Ovary (tissue), 9 donors: ENCODE results near the gene MRPS2. TPM values are rescaled to one million over a fixed set of nuclear protein-coding genes. Genes with fewer than 3 reads are reported as not detected.
A peak's percentile ranks its signal among the peaks of the same experiment; 100 is the strongest.

ENCODE experiments used
- DNase-seq, 5 donors: peaks; one replicate each; pipeline ENCODE4 v3.0.0-alpha.2; 2019 to 2020
- H3K27ac ChIP-seq, 2 donors: fragments of 200-600 bp; one replicate each; pipeline versions ENCODE4 v1.5.1 to v1.8.0; 2019 to 2022
- H3K27me3 ChIP-seq: fragments of 200-600 bp; one replicate; pipeline ENCODE4 v1.8.0; 2022
- H3K36me3 ChIP-seq: fragments of 200-600 bp; sonication (generic); one replicate; pipeline ENCODE4 v1.5.1; 2019
- H3K4me1 ChIP-seq: one replicate; pipeline ENCODE4 v1.8.1; 2013; ENCODE audit warnings: mild to moderate bottlenecking, moderate library complexity; ENCODE audit not compliant: insufficient read depth
- H3K4me3 ChIP-seq: fragments of 200-600 bp; sonication (generic); one replicate; pipeline ENCODE4 v1.5.1; 2017
- H3K9me3 ChIP-seq, 2 donors: fragments of 200-600 bp in 1 of 2; sonication (generic) in 1 of 2; one replicate each; pipeline versions ENCODE4 v1.5.1 to v1.8.1; 2013 to 2019; ENCODE audit warnings: mild to moderate bottlenecking in 1 of 2, moderate library complexity in 1 of 2
- EP300 ChIP-seq: sonication (generic); formaldehyde crosslinking; IDR thresholded peaks from one replicate; pipeline ENCODE4 v1.6.1; 2017; ENCODE audit warnings: antibody characterized with exemption
- POLR2A ChIP-seq: fragments of 450-650 bp; IDR thresholded peaks from one replicate; pipeline ENCODE4 v1.6.1; 2017; ENCODE audit warnings: antibody characterized with exemption, mild to moderate bottlenecking, moderate library complexity
- WGBS, 3 donors: extraction: QIAGEN DNeasy Blood & Tissue Kit in 1 of 3; methylation state at CpG; one replicate each; pipeline versions ENCODE4 v1.1.5 to v1.1.7; 2013 to 2017; 5-methylcytosine and 5-hydroxymethylcytosine counted together
- intact Hi-C, 4 donors: fragments of 100-400 bp; cut with DNase I; formaldehyde crosslinking; loops; one replicate each; pipeline versions ENCODE4 v1.11.0 to v1.15.1; 2022 to 2023
- polyA plus RNA-seq, 2 donors: library from polyadenylated mRNA; stranded (reverse); fragments of 200-250 nt in 1 of 2; fragments of 350-450 nt in 1 of 2; fragmentation: Illumina TruSeq in 1 of 2; extraction: RNeasy Lipid Tissue Mini Kit (QIAGEN cat#74804) in 1 of 2; gene quantifications; one replicate each; pipeline ENCODE4 v1.2.3, GENCODE V29; 2013 to 2014
- total RNA-seq, 7 donors: library from RNA; depleted of rRNA in 2 of 7; stranded (reverse); fragments of >200 nt in 2 of 7; fragmentation: NEBNext Ultra II Directional in 3 of 7; extraction: Animal tissue kit (Norgen Biotek cat#: 25700) in 3 of 7; gene quantifications; one replicate each; pipeline versions ENCODE4 v1.1.0 to v1.2.4, GENCODE V29; 2016 to 2023
- TF ChIP-seq, protein P1 (sequence below), 3 donors: fragments of 450-650 bp in 2 of 3; fragments of 200-600 bp in 1 of 3; IDR thresholded peaks; one replicate each; pipeline versions ENCODE4 v1.5.1 to v1.8.0; 2016 to 2022; ENCODE audit warnings: antibody characterized with exemption in 3 of 3, mild to moderate bottlenecking in 1 of 3
- donor health status: DM: no; HTN: no; CAD: no; lungs with moderate emphysema.
- donor health status: DM: no; HTN: no; CAD: no.
- donor health status: Bipolar disorder and iron deficiency.
- donor health status: DM: yes; HTN: yes; CAD: no.
- donor health status: DM: no; HTN: no; CAD: no.
- donor health status: DM: yes; HTN: yes; CAD: no.

The MRPS2 gene
- total and polyA plus RNA-seq, 9 donors, result 9.7 to 53.2 (median 30.4) TPM

DNA sequence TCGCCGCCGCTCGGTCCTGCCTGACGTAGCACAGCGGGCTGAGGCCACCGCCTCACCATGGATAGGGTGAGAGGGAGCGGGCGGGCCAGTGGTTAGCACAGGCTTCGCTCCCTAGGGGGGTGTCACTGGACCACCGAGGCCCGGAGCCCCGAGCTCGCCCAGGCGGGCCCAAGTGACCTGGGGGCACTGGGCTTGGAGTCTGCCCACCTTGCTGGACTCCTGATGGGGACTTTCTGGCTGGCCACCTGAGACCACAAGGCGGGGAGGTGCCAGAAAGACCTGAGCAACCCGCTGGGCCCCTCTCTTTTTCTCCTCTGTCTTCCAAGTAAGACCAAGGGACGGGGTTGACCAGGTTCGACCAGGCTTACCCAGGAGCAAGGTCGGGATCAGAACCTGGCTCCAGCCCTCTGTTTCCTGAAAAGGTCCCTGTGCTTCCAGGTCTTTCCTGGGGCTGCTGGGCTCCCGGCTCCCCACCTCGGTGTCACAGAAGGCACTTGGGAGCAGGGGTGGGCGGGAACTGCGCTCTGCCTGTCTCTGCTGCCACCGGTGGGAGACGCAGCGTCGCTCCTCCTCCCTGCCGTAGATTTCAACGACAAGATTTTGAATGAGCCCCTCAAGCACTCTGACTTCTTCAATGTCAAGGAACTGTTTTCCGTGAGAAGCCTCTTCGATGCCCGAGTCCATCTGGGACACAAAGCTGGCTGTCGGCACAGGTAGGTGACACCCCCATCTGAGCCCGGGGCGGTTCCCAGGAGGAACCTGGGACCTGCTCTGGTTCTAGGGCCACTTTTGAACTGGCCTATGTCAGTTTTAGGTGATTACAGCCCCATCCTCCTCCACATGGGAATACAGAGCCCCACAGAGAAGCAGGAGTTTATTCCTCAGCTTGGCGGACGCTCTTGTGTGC, 1.0 kb downstream of the MRPS2 start:
- Histone ChIP-seq H3K9me3 (no peaks in the 10 kb centered on the region), H3K36me3 (peaks cover 3% of the 10 kb centered on the region), H3K4me3 (peak overlapping the region; percentile 89), H3K27me3 (no peaks in the 10 kb centered on the region), H3K4me1 (peaks cover 15% of the 10 kb centered on the region), H3K27ac (peak overlapping the region; percentile 42 to 51)
- TF ChIP-seq POLR2A, result no peak
- no peak for TF ChIP-seq EP300
- TF ChIP-seq, protein P1, sequence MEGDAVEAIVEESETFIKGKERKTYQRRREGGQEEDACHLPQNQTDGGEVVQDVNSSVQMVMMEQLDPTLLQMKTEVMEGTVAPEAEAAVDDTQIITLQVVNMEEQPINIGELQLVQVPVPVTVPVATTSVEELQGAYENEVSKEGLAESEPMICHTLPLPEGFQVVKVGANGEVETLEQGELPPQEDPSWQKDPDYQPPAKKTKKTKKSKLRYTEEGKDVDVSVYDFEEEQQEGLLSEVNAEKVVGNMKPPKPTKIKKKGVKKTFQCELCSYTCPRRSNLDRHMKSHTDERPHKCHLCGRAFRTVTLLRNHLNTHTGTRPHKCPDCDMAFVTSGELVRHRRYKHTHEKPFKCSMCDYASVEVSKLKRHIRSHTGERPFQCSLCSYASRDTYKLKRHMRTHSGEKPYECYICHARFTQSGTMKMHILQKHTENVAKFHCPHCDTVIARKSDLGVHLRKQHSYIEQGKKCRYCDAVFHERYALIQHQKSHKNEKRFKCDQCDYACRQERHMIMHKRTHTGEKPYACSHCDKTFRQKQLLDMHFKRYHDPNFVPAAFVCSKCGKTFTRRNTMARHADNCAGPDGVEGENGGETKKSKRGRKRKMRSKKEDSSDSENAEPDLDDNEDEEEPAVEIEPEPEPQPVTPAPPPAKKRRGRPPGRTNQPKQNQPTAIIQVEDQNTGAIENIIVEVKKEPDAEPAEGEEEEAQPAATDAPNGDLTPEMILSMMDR (IDR thresholded peaks at IDR 0.05), result no peak
- DNase-seq, result peak in 1 of 5 donors; percentile 20
- intact Hi-C loops, result no loop called here
- whole genome bisulfite sequencing, 3 donors, result 37 to 54% (median 37%) methylated on average over 28 to 38 of the region's 38 CpGs

DNA sequence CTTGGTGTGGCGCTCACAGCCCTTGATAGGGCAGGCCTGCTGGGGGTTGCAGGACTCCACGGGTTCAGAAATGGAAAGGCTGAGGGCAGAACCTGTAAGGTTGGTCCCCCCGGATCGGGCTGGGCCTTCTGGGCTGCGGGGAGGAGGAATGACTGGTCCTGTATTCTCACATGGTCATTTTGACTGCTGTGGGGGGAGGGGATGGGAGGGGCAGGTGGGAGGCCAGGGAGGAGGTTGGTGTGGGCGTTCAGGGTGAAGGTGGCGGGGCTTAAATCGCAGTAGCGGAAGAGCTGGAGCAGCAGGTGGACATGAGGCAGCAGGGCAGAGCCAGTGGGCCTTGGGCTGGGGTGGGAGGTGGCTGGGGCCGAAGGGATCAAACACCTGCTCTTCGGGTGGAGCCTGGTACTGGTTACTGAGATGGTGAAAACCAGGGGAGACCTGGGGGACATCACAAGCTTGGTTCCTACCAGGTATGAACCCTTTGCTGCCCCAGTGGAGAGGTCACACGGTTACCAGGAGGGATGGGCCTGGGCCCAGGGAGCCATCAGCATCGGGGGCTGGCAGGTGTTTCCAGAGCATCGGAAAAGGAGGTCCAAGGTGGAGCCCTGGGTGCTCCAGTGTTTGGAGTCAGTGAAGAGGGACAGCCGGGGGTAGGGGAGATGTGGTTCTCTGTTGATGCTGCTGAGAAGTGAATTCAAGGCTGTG, 1.8 kb downstream of the MRPS2 start:
- WGBS, 3 donors, result 71 to 80% (median 72%) methylated on average over 15 of the region's 15 CpGs
- no peaks in the 10 kb centered on the region for H3K27me3 ChIP-seq
- no peak overlapping the region for H3K4me3 ChIP-seq
- H3K27ac ChIP-seq, result no peak overlapping the region
- H3K9me3 ChIP-seq, result no peaks in the 10 kb centered on the region
- no peak for TF ChIP-seq POLR2A
- TF ChIP-seq, protein P1 (IDR thresholded peaks at IDR 0.05), result no peak
- no peak for TF ChIP-seq EP300
- intact Hi-C loops, result no loop called here
- DNase-seq, result peak in 2 of 5 donors; percentile 22 to 31
- peaks cover 15% of the 10 kb centered on the region for H3K4me1 ChIP-seq
- peaks cover 3% of the 10 kb centered on the region for H3K36me3 ChIP-seq

DNA sequence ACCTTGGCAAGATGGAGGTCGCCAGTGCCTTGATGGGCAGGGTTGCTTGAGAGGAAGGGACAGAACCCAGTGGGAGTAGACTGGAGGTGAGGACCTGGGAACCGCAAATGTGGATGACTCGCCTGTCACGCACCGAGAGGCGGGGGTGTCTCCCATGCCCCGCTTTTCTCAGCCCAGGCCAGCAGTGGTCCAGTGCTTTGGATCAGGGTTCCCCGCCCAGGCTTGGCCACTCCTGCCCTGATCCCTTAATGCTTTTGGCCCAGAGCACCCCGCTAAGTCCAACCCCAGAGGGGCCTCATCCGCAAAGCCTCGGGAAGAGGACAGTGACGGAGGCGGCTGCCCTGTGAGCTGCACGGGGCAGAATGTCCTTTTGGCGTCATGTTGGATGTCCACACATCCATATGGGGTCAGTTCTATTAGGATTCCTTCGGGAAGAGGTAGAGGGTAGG, 2.4 kb downstream of the MRPS2 start:
- Histone ChIP-seq H3K4me3 (no peak overlapping the region), H3K4me1 (peaks cover 15% of the 10 kb centered on the region), H3K36me3 (peaks cover 3% of the 10 kb centered on the region), H3K9me3 (no peaks in the 10 kb centered on the region), H3K27me3 (no peaks in the 10 kb centered on the region), H3K27ac (no peak overlapping the region)
- peak in 2 of 5 donors; percentile 9 to 33 for DNase-seq
- TF ChIP-seq, protein P1 (IDR thresholded peaks at IDR 0.05), result no peak
- TF ChIP-seq POLR2A, result no peak
- intact Hi-C loops, result no loop called here
- 83 to 87% (median 84%) methylated on average over 16 of the region's 16 CpGs for WGBS, 3 donors

DNA sequence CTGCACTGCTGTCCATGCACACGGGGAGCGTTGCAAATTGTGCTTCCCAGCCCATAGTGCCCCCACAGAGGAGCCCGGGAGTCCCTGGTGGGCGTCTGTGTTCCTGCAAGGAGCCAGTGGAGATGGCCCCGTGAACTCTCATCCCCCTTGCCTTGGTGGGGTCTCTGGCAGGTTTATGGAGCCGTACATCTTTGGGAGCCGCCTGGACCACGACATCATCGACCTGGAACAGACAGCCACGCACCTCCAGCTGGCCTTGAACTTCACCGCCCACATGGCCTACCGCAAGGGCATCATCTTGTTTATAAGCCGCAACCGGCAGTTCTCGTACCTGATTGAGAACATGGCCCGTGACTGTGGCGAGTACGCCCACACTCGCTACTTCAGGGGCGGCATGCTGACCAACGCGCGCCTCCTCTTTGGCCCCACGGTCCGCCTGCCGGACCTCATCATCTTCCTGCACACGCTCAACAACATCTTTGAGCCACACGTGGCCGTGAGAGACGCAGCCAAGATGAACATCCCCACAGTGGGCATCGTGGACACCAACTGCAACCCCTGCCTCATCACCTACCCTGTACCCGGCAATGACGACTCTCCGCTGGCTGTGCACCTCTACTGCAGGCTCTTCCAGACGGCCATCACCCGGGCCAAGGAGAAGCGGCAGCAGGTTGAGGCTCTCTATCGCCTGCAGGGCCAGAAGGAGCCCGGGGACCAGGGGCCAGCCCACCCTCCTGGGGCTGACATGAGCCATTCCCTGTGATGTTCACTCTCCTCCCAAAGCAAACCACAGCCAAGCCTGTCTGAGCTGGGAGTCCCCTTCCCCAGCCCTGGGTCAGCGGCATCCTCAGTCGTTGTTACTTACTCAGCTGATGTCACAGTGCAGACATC, 3.1 kb downstream of the MRPS2 start:
- peaks cover 15% of the 10 kb centered on the region for H3K4me1 ChIP-seq
- H3K27me3 ChIP-seq, result no peaks in the 10 kb centered on the region
- DNase-seq, result peak in 2 of 5 donors; percentile 19 to 35
- 69 to 75% (median 73%) methylated on average over 41 of the region's 41 CpGs for WGBS, 3 donors
- peaks cover 3% of the 10 kb centered on the region for H3K36me3 ChIP-seq
- H3K27ac ChIP-seq, result no peak overlapping the region
- no peak for TF ChIP-seq EP300
- TF ChIP-seq, protein P1 (IDR thresholded peaks at IDR 0.05), result no peak
- no peak for TF ChIP-seq POLR2A
- intact Hi-C loops, result no loop called here
- H3K9me3 ChIP-seq, result no peaks in the 10 kb centered on the region
- no peak overlapping the region for H3K4me3 ChIP-seq
